Effector memory CD4-positive, alpha-beta T cell (primary cell): ENCODE data around the gene CEP55.
"Not testable (repeated sequence)": the region's sequence is repeated elsewhere in the genome, so short reads cannot be mapped to it uniquely, and the experiment has no call there.

Source experiments
- DNase-seq, 3 donors: peaks; one replicate each; pipeline ENCODE4 v3.0.0-alpha.2; 2020
- H3K27ac ChIP-seq: 2 replicates; pipeline ENCODE4 v1.7.0; 2013; ENCODE audit warnings: mild to moderate bottlenecking, low read length, moderate library complexity; ENCODE audit not compliant: insufficient read depth, poor library complexity, severe bottlenecking
- H3K27me3 ChIP-seq: replicated peaks from 2 replicates; pipeline ENCODE4 v1.7.0; 2013; ENCODE audit warnings: mild to moderate bottlenecking, low read length; ENCODE audit not compliant: insufficient read depth, control insufficient read depth, poor library complexity, severe bottlenecking
- H3K36me3 ChIP-seq: 2 replicates; pipeline ENCODE4 v1.7.0; 2013; ENCODE audit warnings: mild to moderate bottlenecking, low read length, moderate library complexity; ENCODE audit not compliant: control insufficient read depth, insufficient read depth
- H3K4me1 ChIP-seq: 2 replicates; pipeline ENCODE4 v1.7.0; 2013; ENCODE audit warnings: low read length, mild to moderate bottlenecking; ENCODE audit not compliant: control insufficient read depth, insufficient read depth, poor library complexity, severe bottlenecking
- H3K4me3 ChIP-seq: 2 replicates; pipeline ENCODE4 v1.7.0; 2013; ENCODE audit warnings: low read length, low read depth, mild to moderate bottlenecking; ENCODE audit not compliant: insufficient read depth, poor library complexity, severe bottlenecking
- H3K9me3 ChIP-seq: 2 replicates; pipeline ENCODE4 v1.7.0; 2013; ENCODE audit warnings: mild to moderate bottlenecking, low read length, moderate library complexity; ENCODE audit not compliant: control insufficient read depth

CEP55 gene

GRCh38 chr10:93505075-93505474 is 8.7 kb downstream of the CEP55 start:
- DNase-seq: no peak
- Histone ChIP-seq H3K27me3 (no peaks in the 10 kb centered on the region), H3K27ac (no peak overlapping the region), H3K9me3 (no peaks in the 10 kb centered on the region), H3K4me1 (no peaks in the 10 kb centered on the region), H3K4me3 (no peak overlapping the region), H3K36me3 (no peaks in the 10 kb centered on the region)

GRCh38 chr10:93509816-93510215 is 13.4 kb downstream of the CEP55 start:
- DNase-seq: no peak
- H3K4me3 ChIP-seq: no peak overlapping the region
- H3K36me3 ChIP-seq: no peaks in the 10 kb centered on the region
- H3K27ac ChIP-seq: no peak overlapping the region
- no peaks in the 10 kb centered on the region for H3K4me1 ChIP-seq
- no peaks in the 10 kb centered on the region for H3K9me3 ChIP-seq
- H3K27me3 ChIP-seq: no peaks in the 10 kb centered on the region

- Histone ChIP-seq H3K9me3 (no peaks in the 10 kb centered on the region), H3K27me3 (no peaks in the 10 kb centered on the region), H3K4me3 (no peak overlapping the region), H3K27ac (no peak overlapping the region), H3K36me3 (no peaks in the 10 kb centered on the region), H3K4me1 (no peaks in the 10 kb centered on the region)
- DNase-seq: no peak
Observed at GRCh38 chr10:93512565-93512964, 16.2 kb downstream of the CEP55 start.

GRCh38 chr10:93513091-93513490 is 16.7 kb downstream of the CEP55 start:
- Histone ChIP-seq H3K36me3 (no peaks in the 10 kb centered on the region), H3K27ac (no peak overlapping the region)
- no peak for DNase-seq

GRCh38 chr10:93514521-93514920 is 18.1 kb downstream of the CEP55 start:
- Histone ChIP-seq H3K27ac (no peak overlapping the region), H3K4me1 (no peaks in the 10 kb centered on the region), H3K27me3 (no peaks in the 10 kb centered on the region), H3K9me3 (no peaks in the 10 kb centered on the region), H3K36me3 (no peaks in the 10 kb centered on the region), H3K4me3 (no peak overlapping the region)
- no peak for DNase-seq

More at GRCh38 chr10:93513091-93513490, 16.7 kb downstream of the CEP55 start:
- Histone ChIP-seq H3K4me3 (no peak overlapping the region), H3K4me1 (no peaks in the 10 kb centered on the region), H3K27me3 (no peaks in the 10 kb centered on the region), H3K9me3 (no peaks in the 10 kb centered on the region)

GRCh38 chr10:93515071-93516005 is 18.9 kb downstream of the CEP55 start:
- H3K27ac ChIP-seq: no peak overlapping the region
- H3K27me3 ChIP-seq: no peaks in the 10 kb centered on the region
- H3K4me1 ChIP-seq: no peaks in the 10 kb centered on the region
- H3K9me3 ChIP-seq: no peaks in the 10 kb centered on the region
- H3K4me3 ChIP-seq: no peak overlapping the region
- no peaks in the 10 kb centered on the region for H3K36me3 ChIP-seq
- DNase-seq: no peak

GRCh38 chr10:93516006-93516380 is 19.6 kb downstream of the CEP55 start:
- no peaks in the 10 kb centered on the region for H3K36me3 ChIP-seq
- no peak overlapping the region for H3K4me3 ChIP-seq
- DNase-seq: no peak
- H3K4me1 ChIP-seq: no peaks in the 10 kb centered on the region
- H3K27me3 ChIP-seq: no peaks in the 10 kb centered on the region
- no peak overlapping the region for H3K27ac ChIP-seq
- no peaks in the 10 kb centered on the region for H3K9me3 ChIP-seq

- no peaks in the 10 kb centered on the region for H3K4me1 ChIP-seq
- no peak overlapping the region for H3K4me3 ChIP-seq
- no peak for DNase-seq
- no peaks in the 10 kb centered on the region for H3K36me3 ChIP-seq
- no peak overlapping the region for H3K27ac ChIP-seq
- H3K27me3 ChIP-seq: no peaks in the 10 kb centered on the region
- no peaks in the 10 kb centered on the region for H3K9me3 ChIP-seq
Observed at GRCh38 chr10:93518531-93518930, 22.1 kb downstream of the CEP55 start.

- H3K4me1 ChIP-seq: no peaks in the 10 kb centered on the region
- H3K36me3 ChIP-seq: no peaks in the 10 kb centered on the region
- H3K4me3 ChIP-seq: no peak overlapping the region
- no peak overlapping the region for H3K27ac ChIP-seq
- H3K9me3 ChIP-seq: no peaks in the 10 kb centered on the region
- no peak for DNase-seq
- no peaks in the 10 kb centered on the region for H3K27me3 ChIP-seq
Observed at GRCh38 chr10:93535293-93535692, 38.9 kb downstream of the CEP55 start.

GRCh38 chr10:93540871-93541270 is 44.5 kb downstream of the CEP55 start:
- H3K36me3 ChIP-seq, DNase-seq, H3K4me1 ChIP-seq, H3K27me3 ChIP-seq, H3K9me3 ChIP-seq, H3K4me3 ChIP-seq, H3K27ac ChIP-seq: not testable (repeated sequence)
